Left ventricle myocardium inferior (tissue), 1 donor: ENCODE measurements around the gene TOR1AIP2. TPM values are rescaled to one million over a fixed set of nuclear protein-coding genes. Genes with fewer than 3 reads are reported as not detected.

ENCODE experiments used
- DNase-seq: peaks from one replicate; pipeline ENCODE4 v3.0.0-alpha.2; 2020
- H3K27ac ChIP-seq: fragments of 200-600 bp; replicated peaks from 2 replicates; pipeline ENCODE4 v1.8.0; 2021
- H3K27me3 ChIP-seq: fragments of 200-600 bp; 2 replicates; pipeline ENCODE4 v1.8.0; 2021; ENCODE audit warnings: low read depth
- H3K36me3 ChIP-seq: fragments of 200-600 bp; 2 replicates; pipeline ENCODE4 v1.8.0; 2021
- H3K4me1 ChIP-seq: fragments of 200-600 bp; 2 replicates; pipeline ENCODE4 v1.8.0; 2021
- H3K4me3 ChIP-seq: fragments of 200-600 bp; 2 replicates; pipeline ENCODE4 v1.8.0; 2021; ENCODE audit warnings: mild to moderate bottlenecking, moderate library complexity
- H3K9me3 ChIP-seq: fragments of 200-600 bp; replicated peaks from 2 replicates; pipeline ENCODE4 v1.8.0; 2021
- intact Hi-C: fragments of 100-400 bp; cut with micrococcal nuclease; formaldehyde crosslinking; loops from one replicate; pipeline ENCODE4 v1.11.0; 2022
- total RNA-seq: library from RNA; stranded (reverse); fragmentation: NEBNext Ultra II Directional; extraction: Animal tissue kit (Norgen Biotek cat#: 25700); gene quantifications from one replicate; pipeline ENCODE4 v1.2.1, GENCODE V29; 2021
- TF ChIP-seq, protein P1 (sequence below): fragments of 200-600 bp; IDR thresholded peaks from 2 replicates; pipeline ENCODE4 v1.8.0; 2021; ENCODE audit warnings: antibody characterized with exemption, mild to moderate bottlenecking, borderline replicate concordance
- donor health status: DM: no; HTN: yes; CAD: no; lungs with severe emphysema.

The TOR1AIP2 gene
- total RNA-seq, 1 donor from 2014 or later: 48.1 TPM

DNA sequence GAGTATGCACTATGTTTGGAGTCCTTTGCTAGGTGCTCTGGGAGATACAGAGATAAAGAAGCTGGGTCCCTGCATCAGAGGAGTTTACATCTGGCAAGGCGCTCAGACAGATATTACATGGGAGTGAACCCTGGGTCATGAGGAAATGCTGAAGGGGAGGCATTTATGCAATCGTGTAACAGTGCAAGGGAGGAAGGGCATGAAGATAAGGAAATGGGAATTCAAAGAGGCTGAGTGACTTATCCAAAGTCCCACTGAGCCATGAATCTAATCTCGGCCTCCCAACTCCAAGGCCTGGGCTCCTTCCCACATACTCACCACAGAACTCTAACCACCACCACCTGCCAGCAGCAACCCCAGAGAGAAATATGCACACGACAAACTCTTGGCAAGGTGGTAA, 82.9 kb downstream of the TOR1AIP2 start:
- H3K27me3 ChIP-seq: no peaks in the 10 kb centered on the region
- H3K4me3 ChIP-seq: no peak overlapping the region
- intact Hi-C loops: no loop called here
- no peaks in the 10 kb centered on the region for H3K36me3 ChIP-seq
- H3K9me3 ChIP-seq: no peaks in the 10 kb centered on the region
- peaks cover 25% of the 10 kb centered on the region for H3K4me1 ChIP-seq
- H3K27ac ChIP-seq: no peak overlapping the region
- TF ChIP-seq, protein P1, sequence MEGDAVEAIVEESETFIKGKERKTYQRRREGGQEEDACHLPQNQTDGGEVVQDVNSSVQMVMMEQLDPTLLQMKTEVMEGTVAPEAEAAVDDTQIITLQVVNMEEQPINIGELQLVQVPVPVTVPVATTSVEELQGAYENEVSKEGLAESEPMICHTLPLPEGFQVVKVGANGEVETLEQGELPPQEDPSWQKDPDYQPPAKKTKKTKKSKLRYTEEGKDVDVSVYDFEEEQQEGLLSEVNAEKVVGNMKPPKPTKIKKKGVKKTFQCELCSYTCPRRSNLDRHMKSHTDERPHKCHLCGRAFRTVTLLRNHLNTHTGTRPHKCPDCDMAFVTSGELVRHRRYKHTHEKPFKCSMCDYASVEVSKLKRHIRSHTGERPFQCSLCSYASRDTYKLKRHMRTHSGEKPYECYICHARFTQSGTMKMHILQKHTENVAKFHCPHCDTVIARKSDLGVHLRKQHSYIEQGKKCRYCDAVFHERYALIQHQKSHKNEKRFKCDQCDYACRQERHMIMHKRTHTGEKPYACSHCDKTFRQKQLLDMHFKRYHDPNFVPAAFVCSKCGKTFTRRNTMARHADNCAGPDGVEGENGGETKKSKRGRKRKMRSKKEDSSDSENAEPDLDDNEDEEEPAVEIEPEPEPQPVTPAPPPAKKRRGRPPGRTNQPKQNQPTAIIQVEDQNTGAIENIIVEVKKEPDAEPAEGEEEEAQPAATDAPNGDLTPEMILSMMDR: no peak
- DNase-seq: no peak

DNA sequence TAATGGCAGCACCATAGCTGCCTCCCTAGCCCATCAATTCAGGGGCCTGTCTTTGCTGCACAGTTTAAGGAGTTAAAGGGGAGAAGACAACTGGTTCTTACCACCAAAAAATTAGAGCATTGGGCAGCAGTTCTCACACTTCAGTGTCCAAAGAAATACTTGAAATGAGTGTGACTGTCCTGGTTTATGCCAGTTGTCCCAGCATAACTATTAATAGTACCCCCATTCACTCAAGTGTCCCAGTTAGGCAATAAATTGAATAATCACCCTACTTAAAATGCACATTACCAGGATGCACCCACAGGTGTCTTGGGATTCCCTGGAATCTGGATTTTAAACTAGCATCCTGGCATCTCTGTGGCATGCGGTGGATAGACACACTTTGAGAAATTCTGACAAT, 83.5 kb downstream of the TOR1AIP2 start:
- H3K4me1 ChIP-seq: peaks cover 20% of the 10 kb centered on the region
- H3K27ac ChIP-seq: no peak overlapping the region
- no peaks in the 10 kb centered on the region for H3K27me3 ChIP-seq
- intact Hi-C loops: no loop called here
- H3K36me3 ChIP-seq: no peaks in the 10 kb centered on the region
- H3K9me3 ChIP-seq: no peaks in the 10 kb centered on the region
- no peak overlapping the region for H3K4me3 ChIP-seq
- TF ChIP-seq, protein P1: no peak
- DNase-seq: no peak

DNA sequence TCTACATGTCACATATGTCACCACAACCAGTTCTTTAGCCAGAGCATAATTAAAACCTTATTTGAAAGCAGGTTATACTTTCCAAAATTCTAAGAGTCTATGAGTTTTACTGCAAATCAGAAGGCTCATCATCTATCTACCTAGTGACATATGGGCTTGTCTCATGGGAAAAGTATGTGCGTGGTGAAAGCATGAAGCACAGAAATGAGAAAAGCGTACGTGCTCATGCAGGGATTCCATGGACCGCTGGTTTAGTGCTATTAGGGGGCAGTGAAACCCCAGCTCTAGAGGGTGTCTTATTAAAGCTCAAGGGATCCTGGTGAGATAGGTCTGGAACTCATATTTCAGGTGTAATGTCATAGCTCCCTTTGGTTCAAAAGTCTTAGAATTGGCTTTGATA, 84.3 kb downstream of the TOR1AIP2 start:
- H3K27ac ChIP-seq: no peak overlapping the region
- no peaks in the 10 kb centered on the region for H3K36me3 ChIP-seq
- H3K4me3 ChIP-seq: no peak overlapping the region
- no peaks in the 10 kb centered on the region for H3K27me3 ChIP-seq
- no peak for DNase-seq
- TF ChIP-seq, protein P1: no peak
- intact Hi-C loops: no loop called here
- peaks cover 15% of the 10 kb centered on the region for H3K4me1 ChIP-seq
- no peaks in the 10 kb centered on the region for H3K9me3 ChIP-seq

Other genes with a start within 250 kb of the TOR1AIP2 start
- 0.16 TPM for gene FAM163A, start 134.5 kb downstream of the TOR1AIP2 start, total RNA-seq
- 40.7 TPM for gene TOR1AIP1, start 4.5 kb upstream of the TOR1AIP2 start, total RNA-seq
- gene CEP350, start 77.0 kb upstream of the TOR1AIP2 start, total RNA-seq: 34.7 TPM